ENCODE data around the gene LRRK2. TPM values are rescaled to one million over a fixed set of nuclear protein-coding genes. Genes with fewer than 3 reads are reported as not detected.

The LRRK2 gene
- total and polyA plus RNA-seq, 7 donors = 0.74 to 8.4 (median 4.7) TPM

GRCh38 chr12:40300490-40300889 lies 75.7 kb downstream of the LRRK2 start:
- Histone ChIP-seq H3K27me3 (ENCODE audit: insufficient read depth in 3 of 3, low read length in 2 of 3) (no peaks in the 10 kb centered on the region), H3K4me3 (no peak overlapping the region), H3K27ac (no peak overlapping the region), H3K36me3 (ENCODE audit: insufficient read depth in 1 of 2, low read depth in 1 of 2) (peaks cover 0 to 62% of the 10 kb centered on the region in 2 donors), H3K4me1 (no peaks in the 10 kb centered on the region), H3K9me3 (no peaks in the 10 kb centered on the region)
- intact Hi-C loops (cut with DNase I) = no loop called here
- 83 to 88% (median 84%) methylated on average over 3 of the region's 3 CpGs for WGBS, 3 donors
- DNase-seq (no peak), ATAC-seq (no peak)
- TF ChIP-seq CTCF (IDR thresholded peaks at IDR 0.05) = no peak

GRCh38 chr12:40309001-40309400 lies 84.2 kb downstream of the LRRK2 start:
- WGBS, 3 donors = 79 to 84% (median 79%) methylated on average over 6 of the region's 6 CpGs
- H3K4me1 ChIP-seq = no peaks in the 10 kb centered on the region
- H3K9me3 ChIP-seq = no peaks in the 10 kb centered on the region
- peaks cover 0 to 48% of the 10 kb centered on the region in 2 donors for H3K36me3 ChIP-seq (ENCODE audit: insufficient read depth in 1 of 2, low read depth in 1 of 2)
- no peak overlapping the region for H3K4me3 ChIP-seq
- no peaks in the 10 kb centered on the region for H3K27me3 ChIP-seq (ENCODE audit: insufficient read depth in 3 of 3, low read length in 2 of 3)
- intact Hi-C loops (cut with DNase I) = no loop called here
- no peak for TF ChIP-seq CTCF (IDR thresholded peaks at IDR 0.05)
- no peak for DNase-seq
- H3K27ac ChIP-seq = no peak overlapping the region
- no peak for ATAC-seq

- H3K27me3 ChIP-seq (ENCODE audit: insufficient read depth in 3 of 3, low read length in 2 of 3) = no peaks in the 10 kb centered on the region
- no peak for DNase-seq
- H3K27ac ChIP-seq = no peak overlapping the region
- H3K36me3 ChIP-seq (ENCODE audit: insufficient read depth in 1 of 2, low read depth in 1 of 2) = peaks cover 0 to 43% of the 10 kb centered on the region in 2 donors
- ATAC-seq = no peak
- no peaks in the 10 kb centered on the region for H3K4me1 ChIP-seq
- WGBS, 3 donors = 86 to 90% (median 89%) methylated on average over 9 of the region's 9 CpGs
- H3K4me3 ChIP-seq = no peak overlapping the region
- intact Hi-C loops (cut with DNase I) = loop anchor here in 1 of 2 donors (10.0 kb wide), 1 partner anchor 155 kb away; no protein-coding TSS in a partner anchor
- TF ChIP-seq CTCF (IDR thresholded peaks at IDR 0.05) = no peak
- H3K9me3 ChIP-seq = no peaks in the 10 kb centered on the region
Measured at GRCh38 chr12:40310211-40310610, 85.4 kb downstream of the LRRK2 start.

GRCh38 chr12:40312196-40312595 lies 87.4 kb downstream of the LRRK2 start:
- ATAC-seq (no peak), DNase-seq (no peak)
- Histone ChIP-seq H3K27ac (no peak overlapping the region), H3K9me3 (no peaks in the 10 kb centered on the region), H3K4me3 (no peak overlapping the region), H3K4me1 (no peaks in the 10 kb centered on the region), H3K27me3 (ENCODE audit: insufficient read depth in 3 of 3, low read length in 2 of 3) (no peaks in the 10 kb centered on the region), H3K36me3 (ENCODE audit: insufficient read depth in 1 of 2, low read depth in 1 of 2) (peaks cover 0 to 56% of the 10 kb centered on the region in 2 donors)
- no peak for TF ChIP-seq CTCF (IDR thresholded peaks at IDR 0.05)
- intact Hi-C loops (cut with DNase I) = loop anchor here in 1 of 2 donors (10.0 kb wide), 1 partner anchor 157 kb away; no protein-coding TSS in a partner anchor

- Histone ChIP-seq H3K27me3 (ENCODE audit: insufficient read depth in 3 of 3, low read length in 2 of 3) (no peaks in the 10 kb centered on the region), H3K36me3 (ENCODE audit: insufficient read depth in 1 of 2, low read depth in 1 of 2) (peaks cover 0 to 56% of the 10 kb centered on the region in 2 donors), H3K9me3 (no peaks in the 10 kb centered on the region), H3K4me3 (no peak overlapping the region), H3K27ac (no peak overlapping the region), H3K4me1 (no peaks in the 10 kb centered on the region)
- 50 to 59% (median 58%) methylated on average over 4 of the region's 4 CpGs for WGBS, 3 donors
- ATAC-seq = no peak
- intact Hi-C loops (cut with DNase I) = loop anchor here in 1 of 2 donors (10.0 kb wide), 1 partner anchor 158 kb away; no protein-coding TSS in a partner anchor
- peak; percentile 34 for TF ChIP-seq CTCF (IDR thresholded peaks at IDR 0.05)
- no peak for DNase-seq
Measured at GRCh38 chr12:40312982-40313576, 88.3 kb downstream of the LRRK2 start.

All from psoas muscle (tissue), 8 donors.